Heart left ventricle (tissue), 16 donors: ENCODE results near the gene AGR2. TPM values are rescaled to one million over a fixed set of nuclear protein-coding genes. Genes with fewer than 3 reads are reported as not detected.

Experiments
- ATAC-seq, 4 donors: fragments of 200-7000 bp; cut with Tn5 transposase; one replicate each; pipeline ENCODE4 v1.9.1; 2020 to 2022; ENCODE audit warnings: moderate library complexity in 4 of 4, mild to moderate bottlenecking in 3 of 4, moderate number of reproducible peaks in 1 of 4
- DNase-seq, 5 donors: peaks; one replicate each; pipeline ENCODE4 v3.0.0-alpha.2; 2020
- H3K27ac ChIP-seq, 12 donors: fragments of 200-600 bp; sonication (generic) in 4 of 12; one replicate each; pipeline versions ENCODE4 v1.5.0 to v1.8.0; 2016 to 2022; ENCODE audit warnings: mild to moderate bottlenecking in 2 of 12
- H3K27me3 ChIP-seq, 9 donors: fragments of 200-600 bp; sonication (generic) in 2 of 9; one replicate each; pipeline versions ENCODE4 v1.5.1 to v1.8.0; 2016 to 2022; ENCODE audit warnings: mild to moderate bottlenecking in 3 of 9
- H3K36me3 ChIP-seq, 9 donors: fragments of 200-600 bp; sonication (generic) in 2 of 9; one replicate each; pipeline versions ENCODE4 v1.5.0 to v1.8.0; 2018 to 2022; ENCODE audit warnings: mild to moderate bottlenecking in 2 of 9
- H3K4me1 ChIP-seq, 12 donors: fragments of 200-600 bp; sonication (generic) in 4 of 12; one replicate each; pipeline versions ENCODE4 v1.5.0 to v1.8.0; 2016 to 2022; ENCODE audit warnings: mild to moderate bottlenecking in 3 of 12
- H3K4me3 ChIP-seq, 12 donors: fragments of 200-600 bp; sonication (generic) in 4 of 12; one replicate each; pipeline versions ENCODE4 v1.5.0 to v1.8.0; 2017 to 2022; ENCODE audit warnings: mild to moderate bottlenecking in 9 of 12, moderate library complexity in 4 of 12
- H3K9me3 ChIP-seq, 12 donors: fragments of 200-600 bp; sonication (generic) in 4 of 12; one replicate each; pipeline versions ENCODE4 v1.5.0 to v1.8.0; 2016 to 2022; ENCODE audit warnings: mild to moderate bottlenecking in 1 of 12
- POLR2A ChIP-seq, 2 donors: fragments of 450-650 bp; IDR thresholded peaks; one replicate each; pipeline ENCODE4 v1.6.1; 2017; ENCODE audit warnings: antibody characterized with exemption in 2 of 2, mild to moderate bottlenecking in 2 of 2, moderate library complexity in 2 of 2
- WGBS, 4 donors: extraction: QIAGEN DNeasy Blood & Tissue Kit in 2 of 4; methylation state at CpG; one replicate each; pipeline versions ENCODE4 v1.1.5 to v1.1.7; 2013 to 2018; 5-methylcytosine and 5-hydroxymethylcytosine counted together
- intact Hi-C, 10 donors: fragments of 100-400 bp; cut with DNase I; formaldehyde crosslinking; loops; one replicate each; pipeline versions ENCODE4 v1.11.1 to v1.14.2; 2022
- polyA plus RNA-seq, 2 donors: library from polyadenylated mRNA; stranded (reverse); fragments of 200-250 nt; gene quantifications; one replicate each; pipeline ENCODE4 v1.2.3, GENCODE V29; 2013
- total RNA-seq, 9 donors: library from RNA; depleted of rRNA in 2 of 9; stranded (reverse); fragments of >200 nt in 2 of 9; fragmentation: NEBNext Ultra II Directional in 3 of 9; extraction: Animal tissue kit (Norgen Biotek cat#: 25700) in 3 of 9; gene quantifications; one replicate each; pipeline versions ENCODE4 v1.1.0 to v1.2.4, GENCODE V29; 2016 to 2023
- TF ChIP-seq, protein P1 (sequence below), 12 donors: fragments of 200-600 bp; sonication (generic) in 4 of 12; IDR thresholded peaks; one replicate each; pipeline versions ENCODE4 v1.5.0 to v1.8.0; 2018 to 2022; ENCODE audit warnings: antibody characterized with exemption in 12 of 12, mild to moderate bottlenecking in 5 of 12
- donor health status: ischemic (EF 13 %, LVEDD 7.1; RV severe dilation, severe dysfunction).
- donor health status: healthy with polysubstance abuse.
- donor health status: DM: no; HTN: yes; CAD: no.
- donor health status: DM: no; HTN: no; CAD: no.
- donor health status: ischemic (EF 25% LVEDD 6.9; RV normal size, moderate dysfunction).
- donor health status: ischemic (EF 25% LVEDD 5.7; RV mildly dilated, moderate dysfunction).
- donor health status: healthy.
- donor health status: DM: yes; HTN: yes; CAD: no.
- donor health status: ischemic (EF 35%, LVEDD 5.7; RV mildly dilated, moderate dysfunction).
- donor health status: nonischemic (EF 11% LVEDD 7.7; RV severe dilation, severe dysfunction).
- donor health status: DM: yes; HTN: yes; CAD: no.
- donor health status: PGD.
- donor health status: ischemic (EF 29% LVEDD 5.4; RV normal size, mild dysfunction).
- donor health status: nonischemic (EF 23%, LVEDD 6.1; RV moderate dilation, normal function).

The AGR2 gene
- total and polyA plus RNA-seq, 11 donors: 0.37 TPM; not detected in 10

DNA sequence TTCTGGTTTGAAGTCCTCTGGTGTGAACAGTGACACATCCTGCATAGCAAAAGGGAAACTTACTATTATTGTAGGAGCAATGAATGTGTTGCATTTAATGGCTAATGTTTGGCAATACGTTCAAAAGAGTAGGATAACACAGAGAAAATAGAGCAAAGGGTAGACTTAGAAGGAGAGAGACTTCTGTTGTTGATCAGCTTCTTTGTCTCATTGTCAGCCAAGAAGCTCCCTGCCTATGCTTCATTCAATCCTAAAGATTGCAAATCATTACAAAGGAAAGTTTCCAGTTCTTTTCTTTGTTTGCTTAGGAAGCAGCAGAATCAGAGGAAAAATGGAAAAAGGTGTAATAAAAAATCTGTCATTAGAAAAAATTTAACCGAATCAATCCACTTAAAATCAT lies 59.2 kb downstream of the AGR2 start:
- Histone ChIP-seq H3K9me3 (no peaks in the 10 kb centered on the region), H3K4me3 (no peak overlapping the region), H3K27ac (peak overlapping the region in 1 of 12 donors; percentile 71), H3K4me1 (peaks cover 0 to 41% (median 21%) of the 10 kb centered on the region in 12 donors), H3K36me3 (no peaks in the 10 kb centered on the region), H3K27me3 (no peaks in the 10 kb centered on the region)
- DNase-seq (no peak), ATAC-seq (no peak)
- WGBS, 4 donors: 36 to 78% (median 65%) methylated on average over 2 of the region's 2 CpGs
- intact Hi-C loops: loop anchor here in 1 of 10 donors (5.0 kb wide), 1 partner anchor 98 kb away; the partner anchor contains the start of genes ANKMY2 and BZW2
- TF ChIP-seq POLR2A (IDR thresholded peaks at IDR 0.05): no peak
- TF ChIP-seq, protein P1, sequence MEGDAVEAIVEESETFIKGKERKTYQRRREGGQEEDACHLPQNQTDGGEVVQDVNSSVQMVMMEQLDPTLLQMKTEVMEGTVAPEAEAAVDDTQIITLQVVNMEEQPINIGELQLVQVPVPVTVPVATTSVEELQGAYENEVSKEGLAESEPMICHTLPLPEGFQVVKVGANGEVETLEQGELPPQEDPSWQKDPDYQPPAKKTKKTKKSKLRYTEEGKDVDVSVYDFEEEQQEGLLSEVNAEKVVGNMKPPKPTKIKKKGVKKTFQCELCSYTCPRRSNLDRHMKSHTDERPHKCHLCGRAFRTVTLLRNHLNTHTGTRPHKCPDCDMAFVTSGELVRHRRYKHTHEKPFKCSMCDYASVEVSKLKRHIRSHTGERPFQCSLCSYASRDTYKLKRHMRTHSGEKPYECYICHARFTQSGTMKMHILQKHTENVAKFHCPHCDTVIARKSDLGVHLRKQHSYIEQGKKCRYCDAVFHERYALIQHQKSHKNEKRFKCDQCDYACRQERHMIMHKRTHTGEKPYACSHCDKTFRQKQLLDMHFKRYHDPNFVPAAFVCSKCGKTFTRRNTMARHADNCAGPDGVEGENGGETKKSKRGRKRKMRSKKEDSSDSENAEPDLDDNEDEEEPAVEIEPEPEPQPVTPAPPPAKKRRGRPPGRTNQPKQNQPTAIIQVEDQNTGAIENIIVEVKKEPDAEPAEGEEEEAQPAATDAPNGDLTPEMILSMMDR (IDR thresholded peaks at IDR 0.05): no peak

DNA sequence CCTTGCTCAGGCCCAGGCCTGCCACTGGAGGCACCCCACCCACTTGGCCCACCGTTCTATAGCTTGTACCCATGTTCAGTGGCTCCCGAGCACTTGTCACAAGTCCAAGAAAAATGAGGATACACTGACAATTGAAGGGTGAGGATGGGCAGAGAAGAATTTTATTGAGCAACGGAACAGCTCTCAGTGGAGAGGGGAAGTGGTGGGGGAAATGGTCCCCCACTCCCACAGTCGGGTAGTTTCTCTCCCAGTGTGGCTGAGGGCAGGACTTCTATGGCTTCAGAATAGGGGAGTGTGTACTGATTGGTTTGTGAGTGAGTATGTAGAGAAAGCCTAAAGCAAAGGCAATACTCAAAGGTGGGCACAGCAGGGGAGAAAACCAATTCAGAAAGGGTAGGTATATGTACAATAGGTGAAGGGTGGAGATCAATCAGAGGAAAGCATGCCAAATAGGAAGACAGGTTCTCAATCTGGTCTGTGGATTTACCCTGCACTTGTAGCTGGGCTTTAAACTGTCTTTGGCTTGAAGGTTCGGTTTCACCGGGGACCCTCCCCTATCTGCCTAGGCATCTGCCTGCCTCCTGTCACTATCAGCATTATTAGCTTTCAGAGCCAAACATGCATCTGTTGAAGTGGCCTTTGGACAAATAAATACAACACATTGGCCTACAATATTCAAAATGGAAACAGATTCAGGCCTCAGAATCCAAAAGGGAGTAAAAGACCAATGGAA lies 60.1 kb downstream of the AGR2 start:
- WGBS, 4 donors: 67 to 81% (median 77%) methylated on average over 6 of the region's 6 CpGs
- TF ChIP-seq POLR2A (IDR thresholded peaks at IDR 0.05): no peak
- TF ChIP-seq, protein P1 (IDR thresholded peaks at IDR 0.05): no peak
- Histone ChIP-seq H3K9me3 (no peaks in the 10 kb centered on the region), H3K4me3 (no peak overlapping the region), H3K27ac (peak overlapping the region in 7 of 12 donors; percentile 9 to 77 (median 64)), H3K4me1 (peaks cover 0 to 51% (median 27%) of the 10 kb centered on the region in 12 donors), H3K27me3 (no peaks in the 10 kb centered on the region), H3K36me3 (no peaks in the 10 kb centered on the region)
- intact Hi-C loops: loop anchor here in 1 of 10 donors (5.0 kb wide), 1 partner anchor 97 kb away; the partner anchor contains the start of genes ANKMY2 and BZW2
- DNase-seq: no peak
- ATAC-seq: no peak

DNA sequence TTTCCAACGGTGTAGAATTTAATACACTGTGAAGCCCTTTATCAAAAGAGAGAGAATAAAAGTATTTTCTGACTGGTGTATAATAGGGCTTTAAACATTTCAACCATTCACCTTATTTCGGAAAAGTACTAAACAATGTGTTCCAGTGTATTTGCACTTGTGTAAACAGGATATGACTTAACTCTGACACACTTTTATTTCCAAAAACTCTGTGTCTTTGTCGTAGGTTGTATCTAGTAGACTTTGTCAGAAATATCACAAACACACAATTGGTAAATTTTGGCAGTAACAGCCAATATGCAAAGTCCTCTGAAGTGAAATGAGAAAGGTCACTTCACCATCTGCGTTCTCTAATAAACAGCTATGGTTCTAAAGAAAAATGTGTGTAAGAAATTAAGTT lies 61.6 kb downstream of the AGR2 start:
- 34 to 52% (median 44%) methylated on average over 4 of the region's 4 CpGs for WGBS, 4 donors
- Histone ChIP-seq H3K4me3 (no peak overlapping the region), H3K36me3 (no peaks in the 10 kb centered on the region), H3K9me3 (no peaks in the 10 kb centered on the region), H3K27ac (peak overlapping the region in 10 of 12 donors; percentile 2 to 81 (median 64)), H3K4me1 (peaks cover 0 to 53% (median 27%) of the 10 kb centered on the region in 12 donors), H3K27me3 (no peaks in the 10 kb centered on the region)
- ATAC-seq: peak in 2 of 4 donors; percentile 17 to 44
- intact Hi-C loops: no loop called here
- no peak for DNase-seq
- TF ChIP-seq POLR2A (IDR thresholded peaks at IDR 0.05): no peak
- TF ChIP-seq, protein P1 (IDR thresholded peaks at IDR 0.05): no peak

DNA sequence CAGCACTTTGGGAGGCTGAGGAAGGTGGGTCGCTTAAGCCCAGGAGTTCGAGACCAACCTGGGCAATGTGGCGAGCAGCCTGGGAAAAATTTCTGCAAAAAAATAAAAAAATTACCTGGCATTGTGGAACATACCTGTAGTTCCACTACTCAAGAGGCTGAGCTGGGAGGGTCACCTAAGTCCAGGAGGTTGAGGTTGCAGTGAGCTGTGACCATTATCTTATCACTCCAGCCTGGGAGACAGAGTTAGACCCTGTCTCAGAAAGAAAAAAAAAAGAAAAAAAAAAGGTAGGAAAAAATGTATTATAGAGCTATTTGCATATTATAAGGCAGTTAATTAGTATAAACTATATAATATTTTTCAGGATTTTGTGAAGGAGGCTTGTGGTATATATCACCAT lies 62.3 kb downstream of the AGR2 start:
- intact Hi-C loops: no loop called here
- H3K4me1 ChIP-seq: peaks cover 0 to 53% (median 27%) of the 10 kb centered on the region in 12 donors

More for the DNA sequence above, 62.3 kb downstream of the AGR2 start:
- ATAC-seq (no peak), DNase-seq (no peak)
- H3K36me3 ChIP-seq: no peaks in the 10 kb centered on the region
- H3K27me3 ChIP-seq: no peaks in the 10 kb centered on the region
- H3K4me3 ChIP-seq: no peak overlapping the region
- TF ChIP-seq, protein P1 (IDR thresholded peaks at IDR 0.05): no peak
- no peak for TF ChIP-seq POLR2A (IDR thresholded peaks at IDR 0.05)
- WGBS, 4 donors: 61 to 98% (median 80%) methylated on average over 3 of the region's 3 CpGs
- H3K27ac ChIP-seq: peak overlapping the region in 8 of 12 donors; percentile 3 to 81 (median 65)
- no peaks in the 10 kb centered on the region for H3K9me3 ChIP-seq
